ENCODE data around the gene EDC3. TPM values are rescaled to one million over a fixed set of nuclear protein-coding genes. Genes with fewer than 3 reads are reported as not detected.
A peak's percentile ranks its signal among the peaks of the same experiment; 100 is the strongest.

The EDC3 gene
- total RNA-seq, 1 donor from 2014 or later: 49.5 TPM

DNA sequence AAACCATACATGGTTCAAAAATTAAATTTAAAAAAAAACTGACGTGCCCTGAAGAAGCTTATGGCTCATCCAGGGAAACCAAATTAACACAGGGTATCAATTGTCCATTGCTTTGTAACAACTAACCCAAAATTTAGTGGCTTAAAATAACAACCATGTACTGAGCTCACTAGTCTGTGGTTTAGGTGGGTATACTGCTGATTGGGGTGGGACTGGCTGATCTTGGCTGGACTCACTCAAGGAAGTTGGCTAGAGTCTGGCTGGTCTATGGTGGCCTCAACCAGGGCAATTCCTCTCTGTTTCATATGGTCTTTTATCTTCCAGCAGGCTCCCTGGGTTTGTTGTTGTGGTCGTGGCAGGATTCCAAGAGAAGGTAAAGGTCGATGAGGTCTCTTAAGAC lies 14.1 kb upstream of the EDC3 start:
- Mint-ChIP-seq H3K27ac (no peak overlapping the region), H3K4me1 (no peaks in the 10 kb centered on the region), H3K4me3 (no peak overlapping the region), H3K27me3 (peaks cover 26% of the 10 kb centered on the region), H3K36me3 (ENCODE audit: low read depth) (no peaks in the 10 kb centered on the region), H3K9me3 (no peaks in the 10 kb centered on the region)
- intact Hi-C loops (cut with micrococcal nuclease): no loop called here
- ATAC-seq (ENCODE audit: low read depth) (no peak), DNase-seq (no peak)
- ChIA-PET CTCF (no interaction called here), POLR2A (interaction anchor here (0.6 kb wide), 1 partner anchor 315 kb away, joined by 5 read pairs; no protein-coding TSS in a partner anchor)
- TF ChIP-seq, protein P1, sequence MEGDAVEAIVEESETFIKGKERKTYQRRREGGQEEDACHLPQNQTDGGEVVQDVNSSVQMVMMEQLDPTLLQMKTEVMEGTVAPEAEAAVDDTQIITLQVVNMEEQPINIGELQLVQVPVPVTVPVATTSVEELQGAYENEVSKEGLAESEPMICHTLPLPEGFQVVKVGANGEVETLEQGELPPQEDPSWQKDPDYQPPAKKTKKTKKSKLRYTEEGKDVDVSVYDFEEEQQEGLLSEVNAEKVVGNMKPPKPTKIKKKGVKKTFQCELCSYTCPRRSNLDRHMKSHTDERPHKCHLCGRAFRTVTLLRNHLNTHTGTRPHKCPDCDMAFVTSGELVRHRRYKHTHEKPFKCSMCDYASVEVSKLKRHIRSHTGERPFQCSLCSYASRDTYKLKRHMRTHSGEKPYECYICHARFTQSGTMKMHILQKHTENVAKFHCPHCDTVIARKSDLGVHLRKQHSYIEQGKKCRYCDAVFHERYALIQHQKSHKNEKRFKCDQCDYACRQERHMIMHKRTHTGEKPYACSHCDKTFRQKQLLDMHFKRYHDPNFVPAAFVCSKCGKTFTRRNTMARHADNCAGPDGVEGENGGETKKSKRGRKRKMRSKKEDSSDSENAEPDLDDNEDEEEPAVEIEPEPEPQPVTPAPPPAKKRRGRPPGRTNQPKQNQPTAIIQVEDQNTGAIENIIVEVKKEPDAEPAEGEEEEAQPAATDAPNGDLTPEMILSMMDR (IDR thresholded peaks at IDR 0.05): no peak

- CTCF ChIA-PET: no interaction called here
- TF ChIP-seq, protein P1 (IDR thresholded peaks at IDR 0.05): no peak
- peaks cover 26% of the 10 kb centered on the region for H3K27me3 Mint-ChIP-seq
- no peak overlapping the region for H3K27ac Mint-ChIP-seq
- intact Hi-C loops (cut with micrococcal nuclease): no loop called here
- H3K36me3 Mint-ChIP-seq (ENCODE audit: low read depth): no peaks in the 10 kb centered on the region
- no peak for DNase-seq
- ATAC-seq (ENCODE audit: low read depth): no peak
- POLR2A ChIA-PET: interaction anchor here (0.6 kb wide), 2 partner anchors 16 to 46 kb away, joined by 3 read pairs; no protein-coding TSS in a partner anchor
- H3K9me3 Mint-ChIP-seq: no peaks in the 10 kb centered on the region
- no peak overlapping the region for H3K4me3 Mint-ChIP-seq
- H3K4me1 Mint-ChIP-seq: no peaks in the 10 kb centered on the region
Observed at GRCh38 chr15:74709011-74709410, 13.2 kb upstream of the EDC3 start.

GRCh38 chr15:74696808-74697207 lies 984 bp upstream of the EDC3 start:
- no peak for DNase-seq
- peak overlapping the region; percentile 91 for H3K27ac Mint-ChIP-seq
- TF ChIP-seq, protein P1 (IDR thresholded peaks at IDR 0.05): no peak
- H3K9me3 Mint-ChIP-seq: no peaks in the 10 kb centered on the region
- peak overlapping the region; percentile 99 for H3K4me3 Mint-ChIP-seq
- ATAC-seq (ENCODE audit: low read depth): no peak
- peaks cover 8% of the 10 kb centered on the region for H3K36me3 Mint-ChIP-seq (ENCODE audit: low read depth)
- CTCF ChIA-PET: no interaction called here
- peaks cover 39% of the 10 kb centered on the region for H3K4me1 Mint-ChIP-seq
- POLR2A ChIA-PET: no interaction called here
- intact Hi-C loops (cut with micrococcal nuclease): loop anchor here (2.0 to 10.0 kb wide), 4 partner anchors 28 to 240 kb away; partner anchors contain the start of genes COX5A, CYP1A1 and UBL7
- H3K27me3 Mint-ChIP-seq: peaks cover 4% of the 10 kb centered on the region

DNA sequence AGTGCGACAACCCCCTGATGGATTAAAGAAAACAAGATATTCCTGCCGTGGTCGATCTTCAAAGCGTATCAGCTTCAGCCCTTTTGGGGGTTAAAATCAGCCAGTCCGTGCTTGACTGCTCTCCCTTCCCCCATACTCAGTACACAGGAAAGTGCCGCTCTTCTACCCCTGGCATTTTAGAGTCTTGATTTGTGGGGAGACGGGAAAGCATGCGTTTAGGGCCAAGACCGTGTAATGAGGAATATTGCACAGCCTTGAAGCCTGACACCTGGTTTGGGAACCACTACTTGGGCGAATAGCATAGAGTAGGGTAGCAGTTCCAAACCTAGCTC lies 540 bp upstream of the EDC3 start:
- Mint-ChIP-seq H3K9me3 (no peaks in the 10 kb centered on the region), H3K27ac (peak overlapping the region; percentile 91), H3K27me3 (no peaks in the 10 kb centered on the region), H3K4me1 (peaks cover 39% of the 10 kb centered on the region), H3K36me3 (ENCODE audit: low read depth) (peaks cover 8% of the 10 kb centered on the region), H3K4me3 (peak overlapping the region; percentile 99)
- TF ChIP-seq, protein P1 (IDR thresholded peaks at IDR 0.05): no peak
- intact Hi-C loops (cut with micrococcal nuclease): loop anchor here (2.0 to 10.0 kb wide), 4 partner anchors 28 to 241 kb away; partner anchors contain the start of genes COX5A, CYP1A1 and UBL7
- DNase-seq (no peak), ATAC-seq (ENCODE audit: low read depth) (no peak)
- POLR2A ChIA-PET: interaction anchor here (0.8 to 1.6 kb wide), 2 partner anchors 85 to 156 kb away, joined by 5 to 6 read pairs; partner anchors contain the start of genes ARID3B and CSK
- CTCF ChIA-PET: no interaction called here

DNA sequence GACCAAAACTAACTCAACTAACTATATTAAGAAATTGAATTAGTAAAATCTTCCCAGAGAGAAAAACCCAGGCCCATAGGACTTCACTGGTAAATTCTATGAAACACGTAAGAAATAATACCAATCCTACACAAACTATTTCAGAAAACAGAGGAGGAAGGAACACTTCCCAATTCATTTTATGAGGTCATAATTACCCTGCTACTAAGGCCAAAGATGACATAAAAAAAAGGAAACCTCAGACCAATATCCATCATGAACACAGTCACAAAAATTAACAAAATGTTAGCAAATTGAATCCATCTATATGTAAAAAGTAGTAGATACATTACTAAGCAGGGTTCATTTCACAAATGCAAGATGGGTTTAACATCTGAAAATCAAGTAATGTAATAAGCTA lies 3.5 kb downstream of the EDC3 start:
- no peaks in the 10 kb centered on the region for H3K27me3 Mint-ChIP-seq
- DNase-seq (no peak), ATAC-seq (ENCODE audit: low read depth) (no peak)
- H3K4me3 Mint-ChIP-seq: no peak overlapping the region
- peaks cover 8% of the 10 kb centered on the region for H3K36me3 Mint-ChIP-seq (ENCODE audit: low read depth)
- no peak overlapping the region for H3K27ac Mint-ChIP-seq
- no peaks in the 10 kb centered on the region for H3K9me3 Mint-ChIP-seq
- TF ChIP-seq, protein P1 (IDR thresholded peaks at IDR 0.05): no peak
- peaks cover 42% of the 10 kb centered on the region for H3K4me1 Mint-ChIP-seq
- POLR2A ChIA-PET: interaction anchor here (0.7 kb wide), 1 partner anchor 17 kb away, joined by 3 read pairs; no protein-coding TSS in a partner anchor
- intact Hi-C loops (cut with micrococcal nuclease): loop anchor here (10.0 kb wide), 2 partner anchors 72 to 228 kb away; partner anchors contain the start of gene UBL7
- CTCF ChIA-PET: no interaction called here
